ENCODE results near the gene PTGR3.

Gene PTGR3

DNA sequence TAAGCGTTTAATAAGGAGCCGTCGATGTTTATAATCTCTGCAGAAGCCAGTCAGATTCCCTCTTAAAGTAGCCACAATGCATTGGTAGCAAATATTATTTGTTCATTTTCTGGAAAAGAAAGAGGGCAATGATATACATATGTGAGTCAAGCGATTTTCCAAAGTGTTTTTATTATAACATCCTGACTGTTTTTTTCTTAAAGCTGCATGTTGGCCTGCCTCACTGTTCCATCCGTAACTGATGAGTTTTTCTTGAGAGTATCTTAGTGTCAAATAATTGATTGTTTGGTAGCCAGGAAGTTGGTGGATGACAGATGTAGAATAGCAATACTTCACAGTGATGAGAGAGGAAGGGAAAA is 5.4 kb upstream of the PTGR3 start:
- DNase-seq = no peak

DNA sequence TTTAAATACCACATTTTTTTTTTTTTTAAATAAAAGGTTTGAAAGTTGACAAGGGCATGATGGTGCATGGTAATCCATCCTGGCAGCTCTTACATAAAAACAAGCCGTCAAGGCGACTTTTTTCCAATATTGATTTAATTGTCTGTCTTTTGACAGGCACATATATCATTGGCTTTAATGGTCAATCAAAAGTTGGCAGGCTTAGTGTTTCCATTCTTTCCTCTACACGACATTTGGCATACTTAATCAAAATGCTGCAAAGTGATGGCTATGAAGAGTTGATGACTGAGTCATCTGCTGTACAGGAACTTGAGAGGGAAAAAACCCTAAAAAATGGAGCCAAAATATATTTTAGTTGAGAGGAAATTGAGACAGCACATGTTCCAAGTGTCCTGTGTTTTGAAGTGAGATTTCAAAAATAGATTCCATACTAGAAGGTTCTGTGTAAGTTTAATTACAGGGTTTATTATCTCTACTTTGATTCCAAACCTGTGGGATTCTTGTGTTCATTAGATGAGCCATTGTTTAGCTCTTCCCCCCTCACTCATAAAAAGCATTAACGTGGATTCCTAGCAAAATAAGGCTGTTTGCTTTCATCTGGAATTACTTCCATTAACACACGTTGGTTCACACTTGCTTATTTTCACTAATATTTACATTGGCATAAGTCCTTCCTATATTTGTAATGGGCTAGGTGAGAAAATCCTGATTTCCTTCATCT is 4.8 kb upstream of the PTGR3 start:
- peak in 1 of 2 donors; percentile 24 for DNase-seq

DNA sequence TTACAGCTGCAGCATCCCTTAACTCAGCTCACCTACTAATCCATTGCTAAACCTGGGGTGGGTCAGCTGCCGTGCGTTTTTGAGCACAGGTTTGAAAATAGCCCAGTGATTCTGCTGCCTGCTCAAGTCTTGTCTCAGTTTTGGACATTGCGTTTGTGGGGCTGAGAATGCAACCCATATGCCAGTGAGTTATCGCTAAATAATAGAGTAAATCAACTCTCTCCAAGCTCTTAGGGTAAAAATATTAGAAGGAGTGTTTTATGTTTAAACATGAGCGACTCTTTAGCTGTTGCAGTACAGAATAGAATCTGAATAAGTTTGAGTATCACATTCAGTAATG is 3.8 kb upstream of the PTGR3 start:
- no peak for DNase-seq

DNA sequence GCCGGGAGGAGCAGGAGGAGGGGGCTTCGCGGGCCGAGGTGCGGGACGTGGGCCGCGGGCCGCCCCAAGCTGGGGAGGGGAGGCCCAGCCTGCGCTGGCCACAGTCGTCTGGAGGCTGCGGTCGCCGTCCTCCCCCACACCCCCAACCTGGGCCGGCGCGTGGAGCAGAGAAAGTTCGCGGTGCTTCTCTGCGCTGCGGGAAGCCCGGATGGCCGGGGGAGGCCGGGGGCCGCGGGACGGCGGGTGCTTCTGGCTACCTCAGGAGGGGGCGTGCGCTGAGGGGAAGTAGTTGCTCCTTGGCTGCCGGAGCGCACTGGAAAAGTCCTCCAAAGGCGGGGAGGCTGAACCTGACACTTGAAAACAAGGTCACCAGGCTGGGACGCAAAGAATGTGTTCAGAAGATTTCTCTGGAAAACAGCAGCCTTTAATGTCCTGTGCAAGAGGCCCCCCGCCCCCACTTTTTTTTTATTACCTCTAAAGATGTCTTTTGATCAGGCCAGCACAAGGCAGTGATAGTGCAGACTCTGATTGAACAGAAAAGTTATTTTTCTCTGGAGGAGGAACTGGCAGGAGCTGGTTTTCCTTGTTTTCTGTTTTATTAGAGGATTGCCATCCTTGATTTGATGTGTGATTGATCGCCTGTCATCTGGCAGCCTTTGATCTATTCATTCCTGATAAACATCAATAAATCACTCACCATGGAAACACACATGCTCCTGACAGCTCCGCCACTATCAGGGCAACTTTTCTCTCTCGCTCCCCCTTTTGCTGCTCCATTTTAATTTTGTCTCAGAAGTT is 3.2 kb upstream of the PTGR3 start:
- DNase-seq = peak in 1 of 2 donors; percentile 30

DNA sequence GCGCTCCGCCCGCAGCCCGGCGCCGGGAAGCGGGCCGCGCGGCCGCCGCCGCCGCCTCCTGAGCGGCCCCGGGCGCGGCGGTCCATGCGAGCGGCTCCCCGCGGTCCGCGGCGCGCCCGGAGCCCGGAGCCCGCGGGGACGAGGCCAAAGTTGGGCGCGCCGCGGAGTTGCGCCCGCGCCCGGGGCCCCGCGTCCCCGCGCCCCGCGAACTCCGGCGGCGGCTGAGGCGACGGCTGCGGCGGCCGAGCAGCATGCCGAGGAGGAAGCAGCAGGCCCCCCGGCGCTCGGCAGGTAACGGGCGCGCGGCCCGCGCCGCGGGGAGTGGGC is 2.6 kb upstream of the PTGR3 start:
- DNase-seq = no peak

DNA sequence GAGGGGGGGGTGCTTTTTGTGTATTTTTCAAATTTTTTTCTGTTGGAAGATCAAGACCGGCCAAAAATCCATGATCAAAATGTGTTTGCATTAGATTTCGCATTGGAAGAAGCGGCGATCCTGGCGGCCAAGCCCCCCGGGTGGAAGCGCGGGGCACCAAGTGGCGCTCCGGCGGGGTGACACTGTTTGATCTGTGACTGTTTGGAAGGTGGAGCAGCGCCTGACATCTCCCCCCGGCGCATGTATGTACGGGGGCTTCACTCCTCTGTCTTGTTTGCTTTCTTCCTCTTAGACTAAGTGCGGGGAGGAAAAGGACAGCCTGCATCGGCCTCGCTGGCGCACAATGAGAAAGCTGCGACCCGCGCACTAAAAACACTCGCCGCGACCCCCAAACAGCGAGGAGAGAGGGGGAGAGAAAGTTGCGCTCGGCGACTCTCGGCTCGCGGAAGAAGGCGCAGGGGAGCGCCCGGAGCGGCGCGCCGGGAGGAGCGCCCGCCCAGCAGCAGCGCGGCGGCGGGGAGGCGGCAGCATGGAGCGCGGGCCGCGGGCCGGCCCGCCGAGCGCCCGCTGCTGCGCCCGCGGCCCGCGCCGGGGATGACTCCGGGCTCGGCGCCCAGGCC is 2.2 kb upstream of the PTGR3 start:
- peak; percentile 4 to 9 for DNase-seq

DNA sequence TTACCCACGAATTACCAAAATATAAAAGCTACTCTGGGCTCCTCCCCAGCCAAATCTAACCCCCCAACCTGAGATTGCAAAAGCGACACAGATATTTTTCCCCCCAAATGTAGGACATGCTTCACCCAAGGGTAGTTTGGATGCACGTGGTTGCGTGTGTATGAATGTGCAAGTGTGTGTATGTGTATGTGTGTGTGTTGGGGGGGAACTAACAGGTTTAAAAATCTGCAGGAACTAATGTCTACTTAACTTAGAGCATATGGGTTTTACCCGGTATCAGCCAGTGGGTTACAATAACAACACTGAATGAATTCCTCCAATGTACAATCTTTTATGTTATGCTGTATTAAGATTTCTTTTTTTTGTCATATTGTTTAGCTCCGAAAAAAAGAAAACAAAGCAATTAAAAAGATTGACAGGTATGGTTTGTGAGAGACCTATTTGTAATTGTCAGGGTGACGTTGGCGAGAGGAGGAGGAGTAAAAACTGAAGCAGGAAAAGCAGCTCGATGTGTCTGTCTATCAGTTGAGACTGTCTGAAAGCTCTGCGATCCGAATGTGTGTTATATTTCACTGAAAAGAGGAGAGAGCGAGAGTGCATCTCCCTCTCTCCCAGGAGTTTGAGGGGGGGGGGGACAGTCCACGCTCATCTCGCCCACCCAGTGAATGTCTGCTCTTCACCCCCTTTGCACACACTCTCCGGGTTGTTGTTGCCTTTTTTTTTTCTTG is 1.5 kb upstream of the PTGR3 start, which contains the start of gene TSHZ1:
Gene TSHZ1, plus strand, starts transcription at position 524 of the 728 bp plus-strand sequence. CDS start 1,080 bp downstream, outside the sequence.
- peak in 1 of 2 donors; percentile 76 for DNase-seq

DNA sequence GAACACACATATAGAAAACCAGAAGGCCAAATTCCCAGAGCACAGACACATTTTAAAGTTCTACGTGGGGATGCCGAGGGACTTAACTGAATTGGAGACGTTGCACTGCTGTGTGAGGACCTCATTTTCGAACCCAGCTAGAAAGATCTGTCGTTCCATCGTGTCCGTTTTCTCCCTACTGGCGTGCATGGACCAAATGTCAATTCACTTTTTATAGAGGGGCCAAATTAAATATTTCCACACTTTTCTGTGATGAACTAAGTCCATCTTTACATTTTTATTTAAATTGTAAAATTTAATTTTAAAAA is 966 bp upstream of the PTGR3 start:
- DNase-seq = no peak

DNA sequence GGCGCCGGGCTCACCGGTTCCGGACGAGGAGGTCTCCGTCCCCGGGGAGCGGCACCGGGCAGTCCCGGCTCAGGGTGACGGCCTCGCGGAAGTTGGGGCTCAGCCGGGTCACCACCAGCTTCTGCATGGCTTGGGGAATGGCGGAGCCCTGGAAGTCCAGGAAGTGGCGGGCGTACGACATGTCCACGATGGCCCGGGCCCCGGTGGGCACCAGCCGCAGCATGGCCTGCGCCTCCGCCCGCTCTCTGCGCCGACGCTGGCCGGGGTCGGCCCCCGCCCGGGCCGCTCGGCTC is 157 bp downstream of the PTGR3 start:
- DNase-seq = peak in 1 of 2 donors; percentile 63

DNA sequence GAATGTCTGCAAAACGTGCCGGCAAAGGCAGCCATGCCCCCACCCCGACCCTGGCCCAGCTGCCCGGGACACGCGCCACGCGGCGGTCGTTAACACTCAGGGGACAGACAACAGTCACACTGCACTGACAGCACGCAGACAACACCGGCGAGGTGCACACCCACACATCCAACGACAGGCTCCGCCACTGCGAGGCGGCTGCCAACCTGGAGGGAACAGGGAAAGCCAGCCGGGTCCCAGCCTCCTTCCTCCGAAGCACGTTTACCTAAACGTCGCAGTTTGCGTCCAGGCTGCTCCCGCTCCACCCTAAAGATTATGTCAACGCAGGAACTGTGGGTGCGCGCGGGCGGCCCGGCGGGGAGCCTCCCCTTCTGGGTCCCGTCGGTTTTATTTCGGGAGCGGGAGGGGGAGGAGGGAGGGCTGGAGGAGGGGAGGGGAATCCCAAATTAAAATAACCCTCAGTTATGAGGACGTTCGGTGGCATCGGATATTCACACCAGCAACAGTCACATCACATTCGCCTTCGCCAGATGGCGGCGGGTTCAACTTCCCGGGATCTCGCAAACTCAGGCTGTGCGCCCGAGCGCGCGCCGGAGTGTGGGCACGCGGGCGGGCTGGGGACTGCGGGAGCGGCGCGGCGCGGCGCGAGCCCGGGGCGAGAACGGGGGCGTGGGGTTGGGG is 644 bp downstream of the PTGR3 start:
- DNase-seq = peak in 1 of 2 donors; percentile 34

DNA sequence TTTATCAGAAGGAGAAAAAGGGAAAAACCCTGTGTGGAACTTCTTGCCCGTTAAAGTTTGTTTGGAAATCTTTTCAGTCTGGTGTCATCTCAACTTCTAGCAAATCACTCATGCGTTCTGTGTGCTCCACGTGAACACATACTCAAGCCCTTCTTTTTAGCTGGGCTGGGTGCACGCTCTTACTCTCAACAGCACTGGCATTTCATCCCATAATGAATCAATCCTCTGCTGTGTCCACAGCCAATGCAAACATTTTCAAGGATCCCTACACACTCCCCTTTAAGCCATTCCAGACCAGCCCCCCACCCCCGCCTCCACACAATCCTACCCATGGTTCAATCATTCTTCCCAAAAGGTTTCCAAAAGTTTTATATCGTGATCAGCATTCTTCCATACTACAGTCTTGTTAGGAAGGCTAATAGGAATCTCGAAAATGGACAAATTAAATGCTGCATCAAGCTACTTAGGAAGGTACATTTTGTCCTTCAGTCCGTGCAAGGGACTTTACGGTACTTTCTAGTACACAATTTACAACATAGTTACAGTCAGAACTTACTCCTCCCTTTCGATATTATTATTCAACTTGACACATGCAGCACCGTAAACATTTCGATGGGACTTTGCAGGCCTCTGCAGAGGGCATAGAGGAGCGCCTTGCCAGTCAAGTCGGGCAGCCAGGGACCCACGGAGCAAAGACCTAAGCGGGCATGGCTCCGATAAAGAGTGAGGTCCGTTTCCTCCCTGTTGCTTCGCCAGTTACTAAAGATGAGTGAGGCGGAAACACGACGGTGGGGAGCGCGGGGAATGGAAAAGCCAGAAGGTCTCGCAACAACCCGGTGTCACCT is 1.4 kb downstream of the PTGR3 start:
- DNase-seq = no peak

DNA sequence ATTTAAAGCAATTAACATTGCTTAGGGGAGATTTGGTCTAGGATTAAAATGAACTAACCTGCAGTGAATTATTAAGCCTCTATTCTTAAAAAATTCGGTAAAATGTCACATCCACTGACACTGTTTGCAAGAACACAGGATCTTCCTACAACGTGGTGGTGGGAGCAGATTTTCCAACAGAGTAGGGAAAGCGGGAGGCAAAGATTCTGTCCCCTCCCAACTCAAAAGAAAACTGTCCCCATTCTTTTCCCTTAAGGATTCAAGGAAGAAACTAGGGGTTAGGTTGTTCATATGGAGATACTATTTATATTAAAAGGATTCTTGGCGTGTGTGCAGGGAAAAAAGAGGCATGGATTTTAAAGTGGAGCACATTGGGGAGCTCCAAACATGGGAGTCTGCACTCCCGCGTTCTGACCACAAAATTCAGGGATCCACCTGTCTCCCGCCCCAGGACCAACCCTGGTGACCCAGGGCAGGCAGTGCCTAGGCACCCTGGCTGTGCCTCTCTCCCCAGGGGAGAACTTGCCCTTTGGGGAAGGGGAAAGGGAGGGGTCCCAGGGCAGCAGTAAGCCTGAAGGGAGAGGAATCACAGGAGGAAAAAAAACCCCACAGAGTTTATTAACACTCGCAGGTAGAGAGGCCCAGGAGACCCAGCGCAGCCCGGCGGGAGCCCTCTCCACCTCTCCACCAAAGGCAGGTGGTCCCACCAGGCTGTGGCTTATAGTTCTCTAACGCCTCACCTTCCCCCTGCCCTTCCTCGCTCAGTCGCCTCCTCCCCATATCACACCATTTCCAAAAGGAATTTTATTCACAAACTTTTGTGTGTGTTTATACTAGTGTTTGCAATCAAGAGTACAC is 2.3 kb downstream of the PTGR3 start:
- DNase-seq = no peak

DNA sequence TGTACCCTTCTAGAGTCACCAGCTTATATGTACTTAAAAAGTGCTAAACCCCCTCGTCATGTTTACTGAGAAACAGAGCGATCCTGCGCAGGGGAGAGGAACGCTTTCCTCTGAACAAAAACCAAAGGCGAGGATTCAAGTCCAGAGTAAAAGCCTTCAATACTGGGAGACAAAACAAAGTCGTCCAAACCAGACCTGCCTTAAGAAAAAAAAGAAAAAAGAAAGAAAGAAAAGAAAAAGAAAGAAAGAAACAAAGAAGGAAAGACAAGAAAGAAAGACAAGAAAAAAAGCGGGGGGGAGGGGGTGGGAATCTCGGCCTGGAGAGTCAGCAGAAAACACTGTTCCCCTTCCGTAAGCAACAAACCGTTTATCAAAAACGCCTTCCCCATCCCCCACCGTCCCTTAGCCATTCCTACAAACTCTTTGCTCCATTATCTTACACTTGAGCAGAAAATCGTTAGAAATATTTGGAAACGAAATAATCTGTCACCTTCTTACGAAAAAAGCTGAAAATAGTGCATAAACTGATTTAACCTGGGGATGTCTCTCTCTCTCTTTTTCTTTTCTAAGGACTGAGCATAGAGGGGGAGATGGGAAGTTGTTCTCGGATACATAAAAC is 3.3 kb downstream of the PTGR3 start:
- no peak for DNase-seq

DNA sequence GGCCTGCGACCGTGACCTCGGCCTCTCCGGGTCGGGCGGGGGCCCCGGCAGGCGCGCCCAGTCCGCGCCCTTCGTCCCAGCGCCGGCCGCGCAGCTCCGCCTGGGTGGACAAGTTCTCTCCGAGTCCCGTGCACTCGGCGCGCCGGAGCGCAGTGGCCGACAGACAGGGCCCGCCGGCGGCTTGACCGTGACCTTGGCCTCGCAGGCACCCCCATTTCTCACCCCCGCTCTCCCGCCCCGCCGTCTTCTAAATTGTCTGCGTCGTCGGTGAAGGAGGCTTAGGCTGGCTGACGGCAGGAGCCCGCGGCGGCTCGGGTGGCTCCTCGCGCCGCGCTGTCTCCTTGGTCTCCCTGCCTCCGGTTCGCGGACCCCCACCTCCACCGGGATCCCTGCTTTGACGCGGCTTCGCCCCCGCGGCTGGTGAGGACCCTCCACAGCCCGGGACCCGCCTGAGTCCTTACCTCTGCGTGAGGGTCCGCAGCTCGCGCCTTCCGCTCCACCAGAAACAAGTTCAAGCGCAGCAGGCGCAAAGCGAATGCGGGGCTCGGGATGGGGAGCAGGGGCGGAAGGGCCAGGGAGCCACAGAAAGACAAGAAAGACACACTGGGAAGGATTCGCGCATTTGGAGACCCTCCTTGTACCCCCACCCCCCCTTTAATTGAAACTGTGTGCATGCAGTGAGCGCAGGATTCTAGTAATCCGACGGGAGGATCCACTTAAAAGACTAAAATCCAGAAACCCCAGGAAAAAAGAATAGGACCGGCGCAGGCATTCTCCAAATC is 4.0 kb downstream of the PTGR3 start:
- DNase-seq = no peak

DNA sequence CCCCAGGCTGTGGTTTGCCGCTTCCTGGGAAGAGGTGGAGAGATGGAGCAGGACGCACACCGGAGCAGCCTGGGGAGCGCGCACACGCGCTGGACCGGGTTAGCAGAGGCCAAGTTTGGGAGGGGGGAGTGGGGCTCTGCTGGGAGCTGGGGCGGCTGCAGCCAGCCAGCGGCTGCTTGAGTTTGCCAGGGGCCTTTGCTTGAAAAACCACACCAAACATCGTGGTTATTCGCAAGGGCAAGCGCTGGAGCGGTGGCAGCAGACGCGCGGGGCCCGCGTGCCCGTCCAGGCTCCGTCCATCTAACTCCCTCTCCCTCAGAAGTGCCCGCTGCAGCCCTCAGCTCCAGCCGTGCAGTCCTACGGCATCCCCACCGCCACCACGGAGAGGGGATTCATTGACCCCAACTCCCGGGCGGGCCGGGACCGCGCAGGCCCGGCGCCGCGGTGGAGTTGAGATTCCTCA is 4.6 kb downstream of the PTGR3 start:
- DNase-seq = no peak

DNA sequence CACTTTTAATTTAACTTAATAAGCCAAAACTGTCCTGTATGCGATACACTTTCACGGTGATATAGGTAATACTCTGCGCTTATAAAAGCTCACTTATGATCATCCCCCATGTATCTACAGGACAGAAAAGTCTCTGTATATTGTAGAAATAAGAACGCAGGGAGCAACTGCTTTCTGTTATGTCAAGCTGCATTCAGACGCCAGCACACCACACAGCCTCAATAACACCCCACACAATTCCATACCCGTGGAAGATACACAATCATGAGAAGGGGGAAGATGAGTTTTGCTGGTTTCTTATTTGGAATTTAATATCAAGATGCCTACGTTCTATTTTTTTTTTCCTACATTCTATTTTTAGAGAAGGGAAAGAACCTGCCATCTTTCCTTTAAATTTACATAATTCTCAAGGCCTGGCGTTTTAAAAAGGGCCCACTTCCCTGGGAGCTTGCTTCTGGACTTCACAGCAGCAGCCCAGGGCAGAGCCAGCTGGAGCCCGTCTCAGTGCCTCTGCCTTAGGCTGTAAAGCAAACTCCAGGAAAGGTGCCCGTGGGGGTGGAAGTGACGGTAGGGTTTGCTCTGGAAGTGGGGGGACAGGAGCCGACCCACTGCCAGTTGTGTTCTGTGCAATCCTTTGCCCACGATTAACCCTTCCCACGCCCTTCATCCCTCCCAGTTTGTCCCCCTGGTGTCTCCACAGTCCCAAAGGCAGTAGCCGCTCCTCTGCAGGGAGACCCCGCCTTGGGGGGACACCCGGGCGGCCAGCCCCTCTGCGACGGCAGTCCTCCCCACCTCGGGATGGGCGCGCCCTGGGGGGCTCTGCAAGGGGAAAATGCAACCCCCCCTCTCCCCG is 5.3 kb downstream of the PTGR3 start:
- DNase-seq = no peak

DNA sequence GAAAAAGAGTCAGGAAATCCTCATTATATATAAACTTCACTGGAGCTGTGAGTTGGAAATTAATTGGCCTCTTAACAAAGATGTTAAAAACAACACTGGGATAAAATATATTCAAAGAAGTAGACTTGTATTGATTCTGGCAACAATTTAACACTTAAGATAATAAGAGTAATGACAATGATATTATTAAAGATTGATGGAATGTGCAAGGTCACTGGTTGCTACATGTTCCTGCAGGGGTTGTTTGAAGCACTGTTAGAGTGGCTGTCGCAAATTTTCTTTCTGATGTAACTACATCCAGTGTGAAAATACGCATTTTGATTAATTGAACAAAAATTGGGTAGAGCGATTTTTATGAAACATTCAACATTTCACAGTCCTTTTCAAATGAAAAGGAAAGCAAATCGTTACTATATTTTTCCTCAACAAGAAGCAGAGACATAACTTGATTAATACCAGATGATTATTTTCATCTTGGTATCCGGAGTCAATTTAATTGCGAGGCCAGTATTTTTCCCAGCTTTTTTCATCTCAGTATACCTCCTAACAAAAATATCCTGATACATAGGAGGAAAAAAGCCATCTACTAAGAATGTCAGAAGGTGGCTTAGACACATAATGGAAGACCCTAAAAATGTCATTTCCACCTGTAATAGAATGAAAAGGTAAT is 6.1 kb downstream of the PTGR3 start:
- DNase-seq = no peak

All from bone marrow (tissue), 2 donors.